DMS53 (cell line): ENCODE data around the gene OTUD1.
"Not testable (repeated sequence)": the region's sequence is repeated elsewhere in the genome, so short reads cannot be mapped to it uniquely, and the experiment has no call there.

ENCODE experiments used
- DNase-seq: peaks from one replicate; lab custom pipeline; 2025; lab: John Stamatoyannopoulos, UW

OTUD1 gene

DNA sequence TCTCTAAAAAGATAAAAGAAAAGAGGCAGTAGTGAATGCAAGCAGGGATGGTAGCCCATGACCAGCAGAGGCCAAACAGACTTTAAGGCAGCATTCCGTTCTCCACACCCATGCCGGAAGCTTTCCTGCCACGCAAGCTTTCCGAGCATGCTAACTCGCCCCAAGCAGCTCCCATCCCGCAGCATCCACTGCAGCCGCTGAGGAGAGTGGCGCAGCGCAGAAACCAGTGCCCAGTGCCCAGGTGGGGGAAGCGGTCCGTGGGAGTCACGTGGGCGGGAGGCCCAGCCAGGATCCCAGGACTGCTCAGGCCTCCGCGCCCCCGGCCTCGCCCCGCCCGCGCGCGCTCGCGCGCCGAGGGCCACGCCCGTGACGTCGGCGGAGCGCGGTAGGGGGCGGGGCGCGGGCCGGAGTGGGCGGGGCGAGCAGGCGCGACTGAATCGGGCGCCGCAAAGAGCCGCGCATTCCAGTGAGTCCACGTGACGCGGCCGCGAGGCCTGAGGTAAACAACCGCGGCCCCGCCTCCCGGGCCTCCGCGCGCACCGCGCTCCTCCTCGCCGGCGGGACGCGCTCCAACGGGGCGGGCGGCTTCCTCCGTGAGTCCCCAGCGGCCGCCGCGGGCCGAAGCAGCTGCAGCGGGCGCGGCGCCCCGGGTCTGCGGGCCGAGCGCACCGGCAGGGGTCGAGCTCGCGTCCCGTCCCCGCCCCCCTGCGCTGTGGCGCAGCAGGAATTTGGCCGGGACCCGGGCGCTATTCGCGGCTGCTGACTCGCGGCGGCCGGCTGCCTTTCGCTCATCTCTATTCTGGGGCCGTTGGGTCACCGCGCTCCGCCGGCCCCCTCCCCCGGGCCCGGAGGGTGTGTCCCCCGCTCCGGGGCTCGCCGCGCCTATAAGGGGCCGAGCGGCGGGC, at the start of gene OTUD1:
Gene OTUD1 (plus strand): TSS at position 529 of the 905 bp plus-strand sequence. CDS start 383 bp downstream, outside the sequence.
- peak; percentile 100 for DNase-seq

DNA sequence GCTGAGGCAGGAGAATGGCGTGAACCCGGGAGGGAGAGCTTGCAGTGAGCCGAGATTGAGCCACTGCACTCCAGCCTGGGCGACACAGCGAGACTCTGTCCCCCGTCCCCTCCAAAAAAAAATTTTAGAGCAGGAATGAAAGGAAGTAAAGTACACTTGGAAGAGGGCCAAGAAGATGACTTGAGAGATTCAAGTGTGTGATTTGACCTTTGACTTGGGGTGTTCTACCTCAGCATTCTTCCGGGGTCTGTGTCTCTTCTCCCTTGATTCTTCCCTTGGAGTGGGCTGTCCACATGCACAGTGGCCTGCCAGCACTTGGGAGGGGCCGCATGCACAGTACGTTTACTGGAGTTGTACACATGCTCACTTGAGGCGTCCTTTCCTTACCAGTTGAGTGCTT, 48.5 kb upstream of the OTUD1 start:
- not testable (repeated sequence) for DNase-seq

DNA sequence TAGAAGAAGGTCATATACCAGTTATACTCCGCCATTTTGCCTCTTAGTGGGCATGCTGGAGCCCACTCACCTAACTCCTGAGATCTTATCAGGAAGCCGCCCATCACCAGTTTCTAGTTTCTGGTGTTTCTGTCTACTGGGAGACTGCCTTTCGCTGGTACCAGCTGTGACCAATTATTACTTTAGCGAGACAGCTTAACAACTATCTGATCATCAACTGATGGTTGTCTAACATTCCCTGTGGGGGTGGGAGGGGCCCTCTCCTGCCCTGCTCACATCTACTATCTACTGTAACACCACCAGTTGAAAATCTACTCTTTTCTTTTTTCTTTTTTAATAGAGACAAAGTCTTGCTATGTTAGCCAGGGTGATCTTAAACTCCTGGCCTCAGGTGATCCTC, 48.1 kb upstream of the OTUD1 start:
- no peak for DNase-seq

GRCh38 chr10:23391821-23392220, 47.1 kb upstream of the OTUD1 start:
- no peak for DNase-seq

DNA sequence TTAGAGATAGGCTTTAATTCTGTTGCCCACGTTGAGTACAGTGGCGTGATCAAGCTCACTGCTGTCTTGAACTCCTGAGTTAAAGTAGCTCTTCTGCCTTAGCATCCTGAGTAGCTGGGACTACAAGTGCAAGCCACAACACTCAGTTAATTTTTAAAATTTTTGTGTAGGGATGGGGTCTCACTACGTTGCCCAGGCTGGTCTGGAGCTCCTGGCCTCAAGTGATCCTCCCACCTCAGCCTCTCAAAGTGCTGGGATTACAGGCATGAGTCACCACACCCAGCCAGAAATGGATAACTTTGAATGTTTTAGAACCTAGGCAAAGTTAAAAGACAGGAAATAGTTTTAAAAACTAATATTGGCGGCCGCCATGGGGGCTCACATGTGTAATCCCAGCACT, 43.9 kb upstream of the OTUD1 start:
- DNase-seq: no peak

GRCh38 chr10:23396695-23397094, 42.2 kb upstream of the OTUD1 start:
- DNase-seq: no peak

GRCh38 chr10:23399701-23400144, 39.2 kb upstream of the OTUD1 start:
- DNase-seq: peak; percentile 71

GRCh38 chr10:23402856-23403255, 36.0 kb upstream of the OTUD1 start:
- DNase-seq: no peak

- no peak for DNase-seq
These were observed 35.6 kb upstream of the OTUD1 start for GRCh38 chr10:23403278-23403677.

GRCh38 chr10:23403719-23404118, 35.2 kb upstream of the OTUD1 start:
- no peak for DNase-seq

DNA sequence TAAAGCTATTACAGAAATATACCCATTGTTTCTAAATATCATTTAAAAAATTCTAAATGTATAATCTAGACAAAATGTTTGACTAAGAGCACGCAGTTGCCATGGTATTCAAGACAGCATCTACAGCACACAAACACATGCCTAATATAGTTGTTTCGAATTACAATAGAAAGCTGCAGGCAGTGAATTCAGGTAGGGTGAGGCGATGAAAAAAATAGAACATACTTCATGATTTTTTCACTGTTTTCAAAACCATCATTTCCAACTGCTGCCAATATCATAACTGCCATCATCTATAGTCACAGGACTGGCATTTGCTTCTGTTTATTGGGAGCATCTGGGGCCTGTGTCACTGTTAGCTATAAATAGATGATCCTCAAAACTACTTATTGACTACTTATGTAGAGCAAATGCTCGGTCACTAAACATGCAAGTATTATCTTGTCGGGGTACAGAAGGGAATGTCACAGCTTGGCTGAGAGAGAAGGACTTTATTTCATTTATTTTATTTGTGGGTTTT, 34.4 kb upstream of the OTUD1 start:
- no peak for DNase-seq

GRCh38 chr10:23405540-23405939, 33.3 kb upstream of the OTUD1 start:
- no peak for DNase-seq

DNA sequence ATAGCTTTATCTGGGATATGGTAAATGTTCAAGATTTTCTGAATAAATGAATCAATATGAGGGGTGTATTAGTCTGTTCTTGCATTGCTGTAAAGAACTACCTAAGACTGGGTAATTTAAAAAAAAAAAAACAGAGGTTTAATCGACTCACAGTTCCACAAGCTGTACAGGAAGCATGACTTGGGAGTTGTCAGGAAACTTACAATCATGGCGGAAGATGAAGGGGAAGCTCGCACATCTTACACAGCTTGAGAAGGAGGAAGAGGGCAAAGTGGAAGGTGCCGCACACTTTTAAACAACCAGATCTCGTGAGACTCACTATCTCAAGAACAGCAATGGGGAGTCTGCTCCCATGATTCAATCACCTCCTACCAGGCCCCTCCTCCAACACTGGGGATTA, 32.5 kb upstream of the OTUD1 start:
- DNase-seq: no peak

DNA sequence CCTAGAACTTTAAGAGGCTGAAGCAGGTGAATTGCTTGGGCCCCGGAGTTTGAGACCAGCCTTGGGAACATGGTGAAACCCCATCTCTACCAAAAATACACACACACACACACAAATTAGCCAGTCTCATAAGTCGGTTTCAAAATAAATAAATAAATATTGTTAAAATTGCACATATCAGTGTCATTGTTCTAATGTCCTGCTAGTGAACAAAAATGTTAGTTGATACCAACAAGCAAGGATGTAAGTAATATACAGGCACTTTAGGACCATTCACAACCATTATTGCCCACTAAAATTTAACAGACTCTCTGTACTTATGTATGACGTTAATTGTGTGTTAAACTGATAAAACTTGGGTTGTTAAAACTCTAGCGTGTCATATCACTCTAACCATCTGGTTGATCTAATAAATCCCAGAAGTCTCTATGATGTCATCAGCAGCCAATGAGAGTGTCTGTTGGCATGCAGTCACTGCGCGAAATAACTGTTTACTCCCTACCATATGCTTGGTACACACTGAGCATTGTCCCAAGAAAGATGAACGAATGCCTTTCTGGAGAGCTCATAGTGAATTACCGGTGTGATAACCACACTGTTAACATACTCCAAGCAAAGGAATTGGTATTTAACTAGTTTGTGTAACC, 30.4 kb upstream of the OTUD1 start:
- DNase-seq: no peak

- DNase-seq: no peak
These were observed 26.7 kb upstream of the OTUD1 start for GRCh38 chr10:23412223-23412622.

DNA sequence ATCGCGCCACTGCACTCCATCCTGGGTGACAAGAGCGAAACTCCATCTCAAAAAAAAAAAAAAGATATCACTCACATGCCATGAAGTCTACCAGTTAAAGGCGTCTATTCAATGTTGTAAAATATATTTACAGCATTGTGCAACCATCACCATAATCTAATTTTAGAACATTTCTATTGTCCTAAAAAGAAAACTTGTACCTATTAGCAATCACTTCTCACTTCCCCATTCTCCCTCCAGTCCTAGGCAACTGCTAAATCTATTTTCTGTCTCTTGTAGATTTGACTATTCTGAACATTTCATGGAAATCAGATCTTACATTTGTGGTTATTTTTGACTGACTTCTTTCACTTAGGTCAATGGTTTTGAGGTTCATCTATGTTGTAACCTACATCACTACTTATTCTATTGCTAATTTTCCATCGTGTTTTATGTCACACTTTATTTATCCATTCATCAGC, 25.2 kb upstream of the OTUD1 start:
- DNase-seq: no peak

GRCh38 chr10:23414658-23415057, 24.2 kb upstream of the OTUD1 start:
- DNase-seq: no peak

GRCh38 chr10:23417254-23417653, 21.6 kb upstream of the OTUD1 start:
- DNase-seq: peak; percentile 72

DNA sequence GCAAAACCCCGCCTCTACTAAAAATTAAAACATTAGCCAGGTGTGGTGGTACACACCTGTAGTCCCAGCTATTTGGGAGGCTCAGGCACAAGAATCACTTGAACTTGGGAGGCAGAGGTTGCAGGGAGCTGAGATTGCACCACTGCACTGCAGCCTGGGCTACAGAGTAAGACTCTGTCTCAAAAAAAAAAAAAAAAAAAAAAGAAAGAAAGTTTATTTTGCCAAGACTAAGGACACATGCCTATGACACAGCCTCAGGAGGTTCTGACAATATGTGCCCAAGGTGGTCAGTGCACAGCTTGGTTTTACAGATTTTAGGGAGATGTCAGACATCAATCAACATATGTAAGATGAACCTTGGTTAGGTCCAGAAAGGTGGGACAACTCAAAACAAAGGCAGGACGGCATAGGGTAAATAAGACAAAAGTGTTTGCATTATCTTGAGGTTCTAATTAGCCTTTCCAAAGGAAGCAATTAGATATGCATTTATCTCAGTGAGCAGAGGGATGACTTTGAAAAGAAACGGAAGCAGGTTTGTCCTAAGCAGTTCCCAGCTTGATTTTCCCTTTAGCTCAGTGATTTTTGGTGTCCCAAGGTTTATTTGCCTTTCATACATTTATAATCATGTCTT, 20.7 kb upstream of the OTUD1 start:
- DNase-seq: no peak

GRCh38 chr10:23419201-23419600, 19.7 kb upstream of the OTUD1 start:
- peak; percentile 74 for DNase-seq

DNA sequence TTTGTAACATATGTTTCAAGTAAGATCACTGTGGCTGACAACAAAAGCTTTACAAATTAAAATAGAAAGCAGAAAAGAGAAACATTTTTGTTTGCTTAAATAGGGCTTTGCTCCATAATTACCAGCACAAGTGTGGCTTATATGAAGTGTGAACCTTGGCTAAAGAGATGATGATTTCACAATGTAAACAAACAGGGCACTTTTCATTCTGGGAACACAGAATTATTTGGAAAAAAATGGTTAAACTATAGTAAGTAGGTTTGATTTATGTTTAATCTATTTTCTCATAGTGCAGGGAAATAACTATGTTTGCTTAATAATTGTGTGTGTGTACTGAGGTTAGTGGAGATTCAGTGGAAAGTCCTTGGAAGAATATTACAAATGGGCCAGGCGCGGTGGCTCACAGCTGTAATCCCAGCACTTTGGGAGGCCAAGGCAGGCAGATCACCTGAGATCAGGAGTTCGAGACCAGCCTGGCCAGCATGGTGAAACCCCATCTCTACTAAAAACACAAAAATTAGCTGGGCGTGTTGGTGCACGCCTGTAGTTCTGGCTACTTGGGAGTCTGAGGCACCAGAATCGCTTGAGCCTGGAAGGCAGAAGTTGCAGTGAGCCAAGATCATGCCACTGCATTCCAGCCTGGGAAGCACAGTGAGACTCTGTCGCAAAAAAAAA, 19.1 kb upstream of the OTUD1 start:
- DNase-seq: peak; percentile 73

DNA sequence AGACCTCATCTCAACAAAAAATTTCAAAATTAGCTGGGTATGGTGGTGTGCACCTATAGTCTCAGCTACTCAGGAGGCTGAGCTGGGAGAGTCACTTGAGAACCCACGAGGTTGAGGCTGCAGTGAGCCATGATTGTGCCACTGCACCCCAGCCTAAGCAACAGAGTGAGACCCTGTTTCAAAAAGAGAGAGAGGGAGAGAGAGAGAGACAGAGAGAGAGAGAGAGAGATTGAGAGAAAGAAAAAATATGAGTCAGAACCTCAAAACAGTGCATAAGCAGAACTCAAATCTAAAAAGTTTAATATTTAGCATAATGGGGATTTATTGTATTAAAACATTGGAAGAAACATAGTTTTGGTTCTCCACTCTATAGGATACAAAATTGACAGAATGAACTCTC, 17.5 kb upstream of the OTUD1 start:
- DNase-seq: no peak
